ENCODE results near the gene PEX5L.

The PEX5L gene

GRCh38 chr3:179933914-179934313 lies 102.8 kb downstream of the PEX5L start:
- H3K27me3 ChIP-seq (ENCODE audit: control insufficient read depth in 1 of 2, insufficient read depth in 2 of 2, low read length in 2 of 2): no peaks in the 10 kb centered on the region
- no peaks in the 10 kb centered on the region for H3K4me1 ChIP-seq (ENCODE audit: insufficient read depth, low read length)
- H3K27ac ChIP-seq (ENCODE audit: low read depth, low read length): no peak overlapping the region
- no peak overlapping the region for H3K9ac ChIP-seq (ENCODE audit: low read length)
- no peaks in the 10 kb centered on the region for H3K36me3 ChIP-seq (ENCODE audit: insufficient read depth, low read length)
- no peaks in the 10 kb centered on the region for H3K9me3 ChIP-seq (ENCODE audit: low read length)
- no peak overlapping the region for H3K4me3 ChIP-seq (ENCODE audit: low read depth in 1 of 2, low read length in 2 of 2)

GRCh38 chr3:179933080-179933479 lies 103.7 kb downstream of the PEX5L start:
- Histone ChIP-seq H3K27ac (ENCODE audit: low read depth, low read length) (no peak overlapping the region), H3K9me3 (ENCODE audit: low read length) (no peaks in the 10 kb centered on the region), H3K36me3 (ENCODE audit: insufficient read depth, low read length) (no peaks in the 10 kb centered on the region), H3K4me3 (ENCODE audit: low read depth in 1 of 2, low read length in 2 of 2) (no peak overlapping the region), H3K27me3 (ENCODE audit: control insufficient read depth in 1 of 2, insufficient read depth in 2 of 2, low read length in 2 of 2) (no peaks in the 10 kb centered on the region), H3K9ac (ENCODE audit: low read length) (no peak overlapping the region), H3K4me1 (ENCODE audit: insufficient read depth, low read length) (no peaks in the 10 kb centered on the region)

GRCh38 chr3:179932674-179933073 lies 104.1 kb downstream of the PEX5L start:
- Histone ChIP-seq H3K9me3 (ENCODE audit: low read length) (no peaks in the 10 kb centered on the region), H3K27me3 (ENCODE audit: control insufficient read depth in 1 of 2, insufficient read depth in 2 of 2, low read length in 2 of 2) (no peaks in the 10 kb centered on the region), H3K9ac (ENCODE audit: low read length) (no peak overlapping the region), H3K4me1 (ENCODE audit: insufficient read depth, low read length) (no peaks in the 10 kb centered on the region), H3K36me3 (ENCODE audit: insufficient read depth, low read length) (no peaks in the 10 kb centered on the region), H3K27ac (ENCODE audit: low read depth, low read length) (no peak overlapping the region), H3K4me3 (ENCODE audit: low read depth in 1 of 2, low read length in 2 of 2) (no peak overlapping the region)

- no peak overlapping the region for H3K9ac ChIP-seq (ENCODE audit: low read length)
- no peaks in the 10 kb centered on the region for H3K4me1 ChIP-seq (ENCODE audit: insufficient read depth, low read length)
- no peaks in the 10 kb centered on the region for H3K36me3 ChIP-seq (ENCODE audit: insufficient read depth, low read length)
- no peak overlapping the region for H3K27ac ChIP-seq (ENCODE audit: low read depth, low read length)
- no peak overlapping the region for H3K4me3 ChIP-seq (ENCODE audit: low read depth in 1 of 2, low read length in 2 of 2)
- H3K9me3 ChIP-seq (ENCODE audit: low read length): no peaks in the 10 kb centered on the region
- no peaks in the 10 kb centered on the region for H3K27me3 ChIP-seq (ENCODE audit: control insufficient read depth in 1 of 2, insufficient read depth in 2 of 2, low read length in 2 of 2)
Observed at GRCh38 chr3:179929091-179929529, 107.6 kb downstream of the PEX5L start.

DNA sequence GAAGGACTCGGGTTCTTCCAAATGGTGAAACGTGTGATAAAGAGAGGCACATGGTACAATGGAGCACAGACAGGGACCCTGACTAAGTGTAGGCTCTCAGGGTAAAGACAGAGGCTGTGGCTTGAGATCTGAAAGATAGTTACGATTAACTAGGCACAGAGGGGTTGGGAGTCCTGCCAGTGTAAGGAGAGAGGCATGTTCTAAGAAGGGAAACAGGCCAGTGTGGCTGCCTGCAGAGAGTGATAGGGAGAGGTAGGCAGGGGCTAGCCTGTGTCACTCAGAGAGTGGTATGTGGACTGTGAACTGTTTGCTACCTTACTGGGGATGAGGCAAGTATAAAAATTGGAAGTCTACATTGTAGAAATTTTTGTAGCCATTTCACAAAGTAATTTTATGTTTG lies 109.5 kb downstream of the PEX5L start:
- H3K36me3 ChIP-seq (ENCODE audit: insufficient read depth, low read length): no peaks in the 10 kb centered on the region
- H3K27ac ChIP-seq (ENCODE audit: low read depth, low read length): no peak overlapping the region
- no peaks in the 10 kb centered on the region for H3K9me3 ChIP-seq (ENCODE audit: low read length)
- no peak overlapping the region for H3K9ac ChIP-seq (ENCODE audit: low read length)
- H3K27me3 ChIP-seq (ENCODE audit: control insufficient read depth in 1 of 2, insufficient read depth in 2 of 2, low read length in 2 of 2): no peaks in the 10 kb centered on the region
- no peaks in the 10 kb centered on the region for H3K4me1 ChIP-seq (ENCODE audit: insufficient read depth, low read length)
- no peak overlapping the region for H3K4me3 ChIP-seq (ENCODE audit: low read depth in 1 of 2, low read length in 2 of 2)

DNA sequence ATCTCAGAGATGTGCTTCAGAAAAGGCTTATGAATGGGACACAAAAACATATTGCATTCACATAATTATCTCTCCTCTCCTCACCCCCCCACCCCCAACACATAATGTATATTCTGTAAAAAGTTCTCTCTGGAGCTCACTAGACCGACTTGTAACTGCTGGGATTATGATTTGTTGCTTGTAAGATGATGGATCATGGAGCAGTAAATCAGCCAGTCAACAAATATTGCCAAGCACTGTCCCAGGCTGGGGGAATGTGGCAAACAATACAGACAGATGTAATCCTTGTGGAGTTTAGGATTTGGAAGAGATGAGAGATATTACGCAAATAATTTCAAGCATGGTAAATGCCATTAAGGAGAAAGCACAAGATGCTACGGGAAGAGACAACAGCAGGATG lies 114.8 kb downstream of the PEX5L start:
- no peak overlapping the region for H3K4me3 ChIP-seq (ENCODE audit: low read depth in 1 of 2, low read length in 2 of 2)
- no peaks in the 10 kb centered on the region for H3K27me3 ChIP-seq (ENCODE audit: control insufficient read depth in 1 of 2, insufficient read depth in 2 of 2, low read length in 2 of 2)
- H3K36me3 ChIP-seq (ENCODE audit: insufficient read depth, low read length): no peaks in the 10 kb centered on the region
- H3K4me1 ChIP-seq (ENCODE audit: insufficient read depth, low read length): no peaks in the 10 kb centered on the region
- H3K9me3 ChIP-seq (ENCODE audit: low read length): no peaks in the 10 kb centered on the region
- no peak overlapping the region for H3K9ac ChIP-seq (ENCODE audit: low read length)
- no peak overlapping the region for H3K27ac ChIP-seq (ENCODE audit: low read depth, low read length)

- no peaks in the 10 kb centered on the region for H3K9me3 ChIP-seq (ENCODE audit: low read length)
- no peak overlapping the region for H3K27ac ChIP-seq (ENCODE audit: low read depth, low read length)
- no peaks in the 10 kb centered on the region for H3K36me3 ChIP-seq (ENCODE audit: insufficient read depth, low read length)
- no peaks in the 10 kb centered on the region for H3K4me1 ChIP-seq (ENCODE audit: insufficient read depth, low read length)
- no peak overlapping the region for H3K4me3 ChIP-seq (ENCODE audit: low read depth in 1 of 2, low read length in 2 of 2)
- H3K9ac ChIP-seq (ENCODE audit: low read length): no peak overlapping the region
- no peaks in the 10 kb centered on the region for H3K27me3 ChIP-seq (ENCODE audit: control insufficient read depth in 1 of 2, insufficient read depth in 2 of 2, low read length in 2 of 2)
Observed at GRCh38 chr3:179921500-179921899, 115.2 kb downstream of the PEX5L start.

DNA sequence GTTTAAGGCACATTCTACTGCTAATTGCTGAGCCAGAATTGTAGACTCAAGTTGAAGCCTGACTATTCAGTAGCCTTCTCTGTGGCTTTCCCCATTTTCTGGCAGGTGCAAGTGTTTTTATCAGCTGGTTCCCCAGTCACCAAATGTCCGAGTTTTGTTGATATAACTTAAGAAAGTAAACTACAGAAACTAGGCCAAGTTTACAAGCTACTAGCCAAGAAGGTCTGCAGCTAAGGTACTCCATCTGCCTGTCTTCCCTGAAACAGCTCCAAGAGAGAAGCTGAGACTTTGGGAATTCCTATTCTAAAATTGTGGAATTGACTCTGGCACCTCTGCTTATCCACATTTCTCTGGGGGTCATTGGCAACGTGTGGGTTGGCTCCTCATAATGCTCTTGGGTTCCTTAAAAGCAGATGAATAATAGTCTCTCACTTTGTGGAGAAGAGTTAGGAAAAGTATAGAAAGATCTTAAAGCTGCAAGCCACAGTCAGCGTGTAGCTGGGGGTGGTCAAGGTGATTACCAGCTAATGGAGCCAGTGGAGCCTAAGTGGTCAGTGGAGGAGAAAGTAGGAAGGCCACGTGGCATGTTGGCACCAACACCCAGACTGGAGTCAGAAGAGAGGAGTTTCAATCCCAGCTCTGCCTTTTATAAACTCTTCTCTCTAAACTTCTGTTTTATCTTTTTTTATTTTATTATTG lies 128.8 kb downstream of the PEX5L start:
- Histone ChIP-seq H3K9ac (ENCODE audit: low read length) (no peak overlapping the region), H3K27me3 (ENCODE audit: control insufficient read depth in 1 of 2, insufficient read depth in 2 of 2, low read length in 2 of 2) (no peaks in the 10 kb centered on the region), H3K4me1 (ENCODE audit: insufficient read depth, low read length) (no peaks in the 10 kb centered on the region), H3K27ac (ENCODE audit: low read depth, low read length) (no peak overlapping the region), H3K36me3 (ENCODE audit: insufficient read depth, low read length) (no peaks in the 10 kb centered on the region), H3K4me3 (ENCODE audit: low read depth in 1 of 2, low read length in 2 of 2) (no peak overlapping the region), H3K9me3 (ENCODE audit: low read length) (no peaks in the 10 kb centered on the region)

GRCh38 chr3:179902061-179902460 lies 134.7 kb downstream of the PEX5L start:
- no peaks in the 10 kb centered on the region for H3K36me3 ChIP-seq (ENCODE audit: insufficient read depth, low read length)
- H3K4me1 ChIP-seq (ENCODE audit: insufficient read depth, low read length): no peaks in the 10 kb centered on the region
- no peaks in the 10 kb centered on the region for H3K9me3 ChIP-seq (ENCODE audit: low read length)
- no peak overlapping the region for H3K27ac ChIP-seq (ENCODE audit: low read depth, low read length)
- H3K27me3 ChIP-seq (ENCODE audit: control insufficient read depth in 1 of 2, insufficient read depth in 2 of 2, low read length in 2 of 2): no peaks in the 10 kb centered on the region
- H3K9ac ChIP-seq (ENCODE audit: low read length): no peak overlapping the region
- H3K4me3 ChIP-seq (ENCODE audit: low read depth in 1 of 2, low read length in 2 of 2): no peak overlapping the region

GRCh38 chr3:179898024-179898423 lies 138.7 kb downstream of the PEX5L start:
- no peaks in the 10 kb centered on the region for H3K36me3 ChIP-seq (ENCODE audit: insufficient read depth, low read length)
- H3K4me3 ChIP-seq (ENCODE audit: low read depth in 1 of 2, low read length in 2 of 2): no peak overlapping the region
- no peak overlapping the region for H3K9ac ChIP-seq (ENCODE audit: low read length)
- H3K4me1 ChIP-seq (ENCODE audit: insufficient read depth, low read length): no peaks in the 10 kb centered on the region
- H3K9me3 ChIP-seq (ENCODE audit: low read length): no peaks in the 10 kb centered on the region
- H3K27ac ChIP-seq (ENCODE audit: low read depth, low read length): no peak overlapping the region
- H3K27me3 ChIP-seq (ENCODE audit: control insufficient read depth in 1 of 2, insufficient read depth in 2 of 2, low read length in 2 of 2): no peaks in the 10 kb centered on the region

DNA sequence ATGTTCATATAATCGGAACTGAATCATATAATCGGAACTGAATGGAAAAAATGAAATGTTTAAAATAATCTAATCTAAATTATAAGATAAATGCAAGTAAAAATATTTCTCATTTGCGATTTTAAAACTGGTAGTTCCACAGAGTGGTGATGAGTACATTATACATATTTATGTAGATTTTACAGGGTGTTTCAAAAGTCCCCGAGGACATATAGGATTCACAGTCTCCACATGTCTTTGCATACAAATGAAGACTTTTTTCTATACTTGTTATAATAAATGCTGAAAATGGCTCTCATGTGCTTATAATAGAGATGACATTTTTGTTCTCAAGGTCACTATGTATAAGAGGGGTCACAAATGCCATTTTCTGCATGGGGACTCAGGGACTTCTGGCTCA lies 139.5 kb downstream of the PEX5L start:
- no peak overlapping the region for H3K27ac ChIP-seq (ENCODE audit: low read depth, low read length)
- H3K36me3 ChIP-seq (ENCODE audit: insufficient read depth, low read length): no peaks in the 10 kb centered on the region
- H3K4me1 ChIP-seq (ENCODE audit: insufficient read depth, low read length): no peaks in the 10 kb centered on the region
- H3K27me3 ChIP-seq (ENCODE audit: control insufficient read depth in 1 of 2, insufficient read depth in 2 of 2, low read length in 2 of 2): no peaks in the 10 kb centered on the region
- H3K9ac ChIP-seq (ENCODE audit: low read length): no peak overlapping the region
- no peaks in the 10 kb centered on the region for H3K9me3 ChIP-seq (ENCODE audit: low read length)
- no peak overlapping the region for H3K4me3 ChIP-seq (ENCODE audit: low read depth in 1 of 2, low read length in 2 of 2)

- H3K9ac ChIP-seq (ENCODE audit: low read length): no peak overlapping the region
- no peak overlapping the region for H3K4me3 ChIP-seq (ENCODE audit: low read depth in 1 of 2, low read length in 2 of 2)
- no peaks in the 10 kb centered on the region for H3K4me1 ChIP-seq (ENCODE audit: insufficient read depth, low read length)
- no peaks in the 10 kb centered on the region for H3K36me3 ChIP-seq (ENCODE audit: insufficient read depth, low read length)
- no peak overlapping the region for H3K27ac ChIP-seq (ENCODE audit: low read depth, low read length)
- no peaks in the 10 kb centered on the region for H3K9me3 ChIP-seq (ENCODE audit: low read length)
- H3K27me3 ChIP-seq (ENCODE audit: control insufficient read depth in 1 of 2, insufficient read depth in 2 of 2, low read length in 2 of 2): no peaks in the 10 kb centered on the region
Observed at GRCh38 chr3:179896507-179896906, 140.2 kb downstream of the PEX5L start.
